Measurements from ENCODE around the gene CNTNAP2.

DNA sequence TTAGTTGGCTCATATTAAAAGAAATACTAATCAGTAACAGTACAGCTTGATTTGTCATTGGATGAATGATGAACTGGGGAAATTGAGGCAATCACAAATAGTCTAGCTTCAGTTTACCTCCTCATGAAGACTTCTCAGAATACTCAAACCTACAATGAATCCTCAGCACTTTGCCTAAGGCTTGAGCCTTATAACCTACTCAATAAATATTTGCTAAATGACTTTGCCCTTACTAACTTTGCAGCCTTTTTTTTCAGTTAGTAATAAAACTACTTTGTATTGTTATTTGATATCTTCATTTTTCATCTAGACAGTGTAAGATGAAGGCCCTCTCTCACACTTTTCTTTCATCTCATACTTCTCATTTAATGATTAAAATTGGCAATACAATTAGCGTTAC is 1311.5 kb downstream of the CNTNAP2 start:
- no peak for TF ChIP-seq CTCF (IDR thresholded peaks at IDR 0.05)
- TF ChIP-seq POLR2AphosphoS5 (IDR thresholded peaks at IDR 0.05), result no peak
